ENCODE data around the gene RHBDF1.
"Not testable (repeated sequence)": the region's sequence is repeated elsewhere in the genome, so short reads cannot be mapped to it uniquely, and the experiment has no call there.

RHBDF1 gene

DNA sequence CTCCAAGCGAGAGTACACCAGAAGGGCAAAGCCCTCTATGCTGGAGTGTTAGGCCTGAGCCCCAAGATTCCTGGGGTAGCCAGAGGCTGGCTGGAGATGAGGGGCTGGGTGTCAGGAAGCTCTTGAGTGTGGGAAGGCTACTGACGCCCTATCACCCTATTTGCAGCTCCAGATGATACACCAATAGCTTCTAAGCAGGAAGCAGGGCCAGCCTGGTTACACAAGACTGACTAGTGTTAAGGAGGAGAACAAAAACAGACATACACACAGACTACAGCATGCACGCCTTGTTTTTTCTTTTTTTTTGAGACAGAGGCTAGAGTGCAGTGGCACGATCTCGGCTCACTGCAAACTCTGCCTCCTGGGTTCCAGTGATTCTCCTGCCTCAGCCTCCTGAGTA is 34.9 kb downstream of the RHBDF1 start:
- DNase-seq (ENCODE audit: low spot score), result no peak

GRCh38 chr16:36336-36984 is 36.0 kb downstream of the RHBDF1 start:
- no peak for DNase-seq (ENCODE audit: low spot score)

DNA sequence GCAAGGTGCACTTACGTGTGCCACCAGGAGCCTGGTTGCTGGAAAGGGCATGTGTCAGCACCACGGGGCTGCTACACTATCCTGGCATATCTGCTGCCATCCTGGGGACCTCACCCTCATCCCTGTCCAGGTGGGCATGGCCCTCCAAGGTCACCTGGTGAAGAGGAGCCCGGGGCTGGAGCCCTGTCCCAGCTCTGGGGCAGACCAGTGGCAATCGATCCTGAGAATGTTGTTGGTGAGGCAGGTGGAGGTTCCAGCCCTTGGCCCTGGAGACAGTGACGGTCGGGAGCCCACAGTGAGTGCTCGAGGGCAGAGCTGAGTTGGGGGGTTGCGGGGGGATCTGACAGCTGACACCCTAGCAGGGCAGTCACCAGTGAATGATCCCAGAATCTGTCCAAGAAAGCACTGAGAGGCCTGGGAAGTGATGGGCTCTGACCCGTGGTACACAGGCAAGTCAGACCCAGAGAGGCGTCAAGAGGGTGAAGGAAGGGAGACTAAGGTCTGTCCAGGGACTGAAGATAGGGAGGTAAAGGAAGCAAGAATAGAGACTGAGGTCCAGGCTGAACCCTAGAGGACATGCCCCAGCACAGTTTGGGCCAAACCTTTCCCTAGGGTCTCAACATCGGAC is 36.6 kb downstream of the RHBDF1 start:
- DNase-seq (ENCODE audit: low spot score), result no peak

GRCh38 chr16:35011-35677 is 37.3 kb downstream of the RHBDF1 start:
- no peak for DNase-seq (ENCODE audit: low spot score)

GRCh38 chr16:34648-34987 is 37.8 kb downstream of the RHBDF1 start:
- peak; percentile 48 for DNase-seq (ENCODE audit: low spot score)

DNA sequence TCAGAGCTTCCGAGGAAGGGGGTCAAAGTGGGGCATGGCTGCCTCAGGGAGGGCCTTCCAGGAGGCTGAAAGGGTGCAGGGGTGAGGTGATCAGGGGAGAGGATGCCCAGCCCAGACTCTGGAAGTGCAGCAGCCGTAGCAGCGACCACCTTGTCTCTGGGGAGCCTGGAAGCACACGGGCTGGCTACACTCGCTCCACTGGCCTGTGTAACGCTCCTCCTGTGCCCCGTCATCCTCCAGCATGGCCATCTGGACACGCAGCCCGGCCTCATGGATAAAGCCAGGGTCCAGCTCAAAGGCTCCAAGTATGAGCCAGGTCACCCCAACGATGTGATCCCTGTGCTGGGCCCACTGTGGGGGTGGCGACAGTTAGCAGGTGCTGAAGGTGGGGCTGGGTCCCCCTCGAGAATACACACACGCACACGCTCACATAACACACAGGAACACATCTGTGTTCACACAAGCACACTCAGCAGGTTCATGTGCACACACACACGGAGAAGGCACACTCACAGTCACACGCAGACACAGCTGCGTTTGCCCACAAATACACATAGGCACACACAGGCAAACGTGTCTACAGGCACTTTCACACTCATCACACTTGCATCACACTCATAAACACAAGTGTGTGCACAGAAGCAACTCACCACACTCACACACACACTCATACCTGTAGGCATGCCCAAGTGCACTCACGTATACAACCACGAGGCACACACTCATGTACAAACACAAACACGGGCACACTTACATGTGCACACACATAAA is 38.4 kb downstream of the RHBDF1 start:
- DNase-seq (ENCODE audit: low spot score), result no peak

GRCh38 chr16:33154-33876 is 39.1 kb downstream of the RHBDF1 start:
- not testable (repeated sequence) for DNase-seq (ENCODE audit: low spot score)

DNA sequence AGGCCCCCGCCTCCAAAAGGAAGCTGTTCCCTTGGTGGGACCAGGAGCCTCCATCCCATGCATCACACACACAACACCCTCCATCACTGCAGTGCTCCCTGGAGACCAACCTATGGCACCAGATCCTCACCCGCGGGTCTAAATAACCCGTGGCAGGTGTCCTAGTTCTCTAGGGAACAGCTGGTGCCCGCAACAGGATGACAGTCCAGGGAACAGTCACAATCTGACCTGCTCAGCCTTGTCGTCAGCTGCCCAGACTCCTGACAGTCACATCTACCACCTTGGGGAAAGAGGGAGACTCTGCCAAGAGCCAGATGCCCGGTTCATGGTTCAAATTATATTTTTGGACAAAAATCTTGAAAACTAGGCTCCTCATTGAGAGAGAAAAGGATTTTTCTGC is 41.8 kb downstream of the RHBDF1 start:
- DNase-seq (ENCODE audit: low spot score), result not testable (repeated sequence)

GRCh38 chr16:25926-26348 is 46.5 kb downstream of the RHBDF1 start:
- not testable (repeated sequence) for DNase-seq (ENCODE audit: low spot score)

DNA sequence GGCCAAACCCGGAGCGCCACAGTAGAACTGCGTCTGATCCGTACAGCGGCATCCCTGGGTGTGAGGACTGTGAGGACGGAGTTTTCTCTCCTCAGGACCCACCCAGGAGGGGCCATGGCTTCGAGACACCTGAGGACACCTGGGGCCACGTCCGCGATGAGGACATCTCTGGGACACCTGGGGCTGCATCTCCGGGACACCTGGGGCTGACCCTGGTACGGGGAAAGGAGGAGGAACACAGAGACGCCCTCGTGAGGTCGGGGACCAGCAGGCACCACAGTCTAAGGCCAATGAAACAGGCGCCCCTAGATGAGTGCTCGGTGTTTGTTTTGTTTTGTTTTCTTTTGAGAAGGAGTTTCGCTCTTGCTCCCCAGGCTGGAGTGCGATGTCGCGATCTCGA is 48.3 kb downstream of the RHBDF1 start:
- not testable (repeated sequence) for DNase-seq (ENCODE audit: low spot score)

- DNase-seq (ENCODE audit: low spot score), result not testable (repeated sequence)
Observed at GRCh38 chr16:20886-21285, 51.5 kb downstream of the RHBDF1 start.

- not testable (repeated sequence) for DNase-seq (ENCODE audit: low spot score)
Observed at GRCh38 chr16:17062-17765, 55.2 kb downstream of the RHBDF1 start.

DNA sequence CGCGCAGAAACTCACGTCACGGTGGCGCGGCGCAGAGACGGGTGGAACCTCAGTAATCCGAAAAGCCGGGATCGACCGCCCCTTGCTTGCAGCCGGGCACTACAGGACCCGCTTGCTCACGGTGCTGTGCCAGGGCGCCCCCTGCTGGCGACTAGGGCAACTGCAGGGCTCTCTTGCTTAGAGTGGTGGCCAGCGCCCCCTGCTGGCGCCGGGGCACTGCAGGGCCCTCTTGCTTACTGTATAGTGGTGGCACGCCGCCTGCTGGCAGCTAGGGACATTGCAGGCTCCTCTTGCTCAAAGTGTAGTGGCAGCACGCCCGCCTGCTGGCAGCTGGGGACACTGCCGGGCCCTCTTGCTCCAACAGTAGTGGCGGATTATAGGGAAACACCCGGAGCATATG is 61.7 kb downstream of the RHBDF1 start:
- not testable (repeated sequence) for DNase-seq (ENCODE audit: low spot score)

DNA sequence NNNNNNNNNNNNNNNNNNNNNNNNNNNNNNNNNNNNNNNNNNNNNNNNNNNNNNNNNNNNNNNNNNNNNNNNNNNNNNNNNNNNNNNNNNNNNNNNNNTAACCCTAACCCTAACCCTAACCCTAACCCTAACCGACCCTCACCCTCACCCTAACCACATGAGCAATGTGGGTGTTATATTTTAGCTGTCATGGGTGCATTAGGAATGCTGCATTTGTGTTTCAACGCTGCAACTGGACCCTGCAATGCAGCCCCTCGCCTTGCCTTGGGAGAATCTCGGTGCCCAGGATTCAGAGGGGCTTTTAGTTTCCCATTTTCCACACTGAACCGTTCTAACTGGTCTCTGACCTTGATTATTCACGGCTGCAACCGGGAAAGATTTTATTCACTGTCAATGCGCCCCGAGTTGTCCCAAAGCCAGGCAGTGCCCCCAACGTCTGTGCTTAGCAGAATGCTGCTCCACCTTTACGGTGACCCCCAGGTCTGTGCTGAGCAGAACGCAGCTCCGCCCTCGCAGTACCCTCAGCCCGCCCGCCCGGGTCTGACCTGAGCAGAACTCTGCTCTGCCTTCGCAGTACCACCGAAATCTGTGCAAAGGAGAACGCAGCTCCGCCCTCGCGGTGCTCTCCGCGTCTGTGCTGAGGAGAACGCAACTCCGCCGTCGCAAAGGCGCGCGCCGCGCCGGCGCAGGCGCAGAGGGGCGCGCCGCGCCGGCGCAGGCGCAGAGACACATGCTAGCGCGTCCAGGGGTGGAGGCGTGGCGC is 62.3 kb downstream of the RHBDF1 start:
- DNase-seq (ENCODE audit: low spot score), result no peak

Small RNAs within 50 kb of the gene (small RNA-seq; reads per million reads assigned to genes)
- gene MIR6859-4 (0 reads per million in 2 experiments), gene Z69720.2 (0 to 0.04 reads per million in 2 experiments)
